Transverse colon (tissue), 4 donors: ENCODE results near the gene GYPB.
"Not testable (repeated sequence)": the region's sequence is repeated elsewhere in the genome, so short reads cannot be mapped to it uniquely, and the experiment has no call there.

Source experiments
- EP300 ChIP-seq: sonication (generic); formaldehyde crosslinking; IDR thresholded peaks from one replicate; pipeline ENCODE4 v1.6.1; 2017; ENCODE audit warnings: antibody characterized with exemption, low read depth
- POLR2A ChIP-seq: fragments of 450-650 bp; IDR thresholded peaks from one replicate; pipeline ENCODE4 v1.6.1; 2016; ENCODE audit warnings: antibody characterized with exemption, mild to moderate bottlenecking, moderate library complexity
- POLR2AphosphoS5 ChIP-seq, 3 donors: sonication (generic); formaldehyde crosslinking; IDR thresholded peaks; one replicate each; pipeline ENCODE4 v1.6.1; 2016; ENCODE audit warnings: antibody characterized with exemption in 3 of 3
- TF ChIP-seq, protein P1 (sequence below), 5 experiments: fragments of 200-600 bp in 3 of 5; fragments of 450-650 bp in 2 of 5; sonication (generic) in 3 of 5; IDR thresholded peaks; 1 replicate in 2 of 5; 2 replicates in 3 of 5; pipeline ENCODE4 v1.5.1; 2016 to 2017; ENCODE audit warnings: antibody characterized with exemption in 5 of 5, inconsistent platforms in 3 of 5, mild to moderate bottlenecking in 2 of 5, moderate library complexity in 1 of 5

DNA sequence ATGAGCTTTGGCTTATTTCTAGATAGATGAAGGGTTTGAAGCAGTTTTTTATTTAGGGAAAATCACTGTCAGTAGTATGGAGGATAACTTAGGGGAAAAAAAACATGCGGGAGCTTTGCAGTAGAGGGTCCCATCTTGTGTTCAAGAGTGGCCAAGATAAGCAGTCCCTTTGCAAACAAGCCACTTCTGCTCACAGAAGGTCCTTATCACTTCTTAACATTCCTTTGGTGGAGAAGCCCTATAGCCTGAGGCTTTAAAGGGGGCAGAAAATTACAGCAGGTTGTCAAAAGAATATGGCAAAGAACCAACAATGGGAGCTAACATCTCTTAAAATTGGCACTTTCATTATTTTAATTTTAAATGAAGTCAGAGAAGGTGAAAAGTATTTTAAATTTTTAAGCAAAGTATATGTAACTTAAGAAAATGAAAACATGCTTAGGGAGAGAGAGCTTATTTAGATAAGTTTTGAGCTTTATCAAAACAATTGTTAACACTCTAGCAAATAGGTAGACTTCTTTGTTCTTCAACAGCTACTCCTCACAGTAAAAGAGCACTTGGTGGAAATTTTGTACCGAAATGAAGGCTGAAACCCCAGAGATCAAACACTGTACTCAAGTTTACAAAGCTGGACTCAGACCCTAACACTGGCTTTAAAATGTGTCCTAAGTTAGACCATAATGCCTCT is 15.8 kb downstream of the GYPB start:
- TF ChIP-seq POLR2AphosphoS5 (IDR thresholded peaks at IDR 0.05); POLR2A; EP300: not testable (repeated sequence)
- TF ChIP-seq, protein P1, sequence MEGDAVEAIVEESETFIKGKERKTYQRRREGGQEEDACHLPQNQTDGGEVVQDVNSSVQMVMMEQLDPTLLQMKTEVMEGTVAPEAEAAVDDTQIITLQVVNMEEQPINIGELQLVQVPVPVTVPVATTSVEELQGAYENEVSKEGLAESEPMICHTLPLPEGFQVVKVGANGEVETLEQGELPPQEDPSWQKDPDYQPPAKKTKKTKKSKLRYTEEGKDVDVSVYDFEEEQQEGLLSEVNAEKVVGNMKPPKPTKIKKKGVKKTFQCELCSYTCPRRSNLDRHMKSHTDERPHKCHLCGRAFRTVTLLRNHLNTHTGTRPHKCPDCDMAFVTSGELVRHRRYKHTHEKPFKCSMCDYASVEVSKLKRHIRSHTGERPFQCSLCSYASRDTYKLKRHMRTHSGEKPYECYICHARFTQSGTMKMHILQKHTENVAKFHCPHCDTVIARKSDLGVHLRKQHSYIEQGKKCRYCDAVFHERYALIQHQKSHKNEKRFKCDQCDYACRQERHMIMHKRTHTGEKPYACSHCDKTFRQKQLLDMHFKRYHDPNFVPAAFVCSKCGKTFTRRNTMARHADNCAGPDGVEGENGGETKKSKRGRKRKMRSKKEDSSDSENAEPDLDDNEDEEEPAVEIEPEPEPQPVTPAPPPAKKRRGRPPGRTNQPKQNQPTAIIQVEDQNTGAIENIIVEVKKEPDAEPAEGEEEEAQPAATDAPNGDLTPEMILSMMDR (IDR thresholded peaks at IDR 0.05): not testable (repeated sequence)
